Stimulated activated naive CD4-positive, alpha-beta T cell (primary cell): ENCODE measurements around the gene KTI12.
"Not testable (repeated sequence)": the region's sequence is repeated elsewhere in the genome, so short reads cannot be mapped to it uniquely, and the experiment has no call there.

ENCODE experiments used
- DNase-seq, 6 experiments: peaks; one replicate each; lab custom pipeline; 2025; lab: John Stamatoyannopoulos, UW

The KTI12 gene

DNA sequence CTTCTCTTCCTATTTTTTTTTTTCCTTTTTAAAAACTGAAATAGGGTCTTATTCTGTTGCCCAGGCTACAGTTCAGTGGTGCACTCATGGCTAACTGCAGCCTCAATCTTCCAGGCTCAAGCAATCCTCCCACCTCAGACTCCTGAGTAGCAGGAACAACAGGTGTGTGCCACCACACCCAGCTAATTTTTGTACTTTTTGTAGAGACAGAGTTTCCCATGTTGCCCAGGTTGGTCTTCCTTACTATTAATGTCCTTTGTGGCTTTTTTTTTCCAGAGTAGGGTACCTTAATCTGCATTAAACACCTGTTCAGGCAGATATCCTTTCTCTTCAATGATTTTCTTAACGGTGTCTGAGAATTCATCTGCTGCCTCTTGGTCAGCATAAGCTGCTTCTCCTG, 4.3 kb upstream of the KTI12 start:
- DNase-seq, result no peak

DNA sequence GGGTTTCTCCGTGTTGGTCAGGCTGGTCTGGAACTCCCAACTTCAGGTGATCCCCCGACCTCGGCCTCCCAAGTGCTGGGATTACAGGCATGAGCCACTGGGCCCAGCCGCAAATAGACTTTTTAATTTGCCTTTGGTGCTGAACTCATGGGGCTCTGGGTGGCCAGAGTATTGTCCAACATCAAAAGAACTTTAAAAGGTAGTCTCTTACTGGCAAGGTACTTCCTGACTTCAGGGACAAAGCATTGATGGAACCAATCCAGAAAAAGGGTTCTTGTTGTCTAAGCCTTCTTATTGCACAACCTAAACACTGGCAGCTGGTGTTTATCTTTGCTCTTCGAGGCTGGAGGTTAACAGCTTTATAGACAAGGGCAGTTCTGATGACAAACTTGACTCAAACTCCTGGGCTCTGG, 3.8 kb upstream of the KTI12 start:
- DNase-seq, result no peak

DNA sequence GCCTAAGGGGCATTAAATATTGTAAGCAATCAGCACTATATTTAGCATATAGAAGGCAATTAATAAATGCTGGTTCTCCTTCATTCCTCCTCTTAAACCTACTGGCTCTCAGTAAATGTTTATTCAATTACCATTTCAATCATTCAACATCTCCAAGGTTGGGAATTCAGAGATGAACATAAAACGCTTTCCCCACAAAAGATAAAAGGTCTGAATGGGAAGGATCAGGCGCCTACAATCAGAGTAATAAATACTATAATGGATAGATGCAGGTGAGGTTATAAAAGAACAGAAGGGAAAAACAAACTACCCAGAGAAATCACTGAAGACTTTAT, 407 bp upstream of the KTI12 start:
- no peak for DNase-seq

DNA sequence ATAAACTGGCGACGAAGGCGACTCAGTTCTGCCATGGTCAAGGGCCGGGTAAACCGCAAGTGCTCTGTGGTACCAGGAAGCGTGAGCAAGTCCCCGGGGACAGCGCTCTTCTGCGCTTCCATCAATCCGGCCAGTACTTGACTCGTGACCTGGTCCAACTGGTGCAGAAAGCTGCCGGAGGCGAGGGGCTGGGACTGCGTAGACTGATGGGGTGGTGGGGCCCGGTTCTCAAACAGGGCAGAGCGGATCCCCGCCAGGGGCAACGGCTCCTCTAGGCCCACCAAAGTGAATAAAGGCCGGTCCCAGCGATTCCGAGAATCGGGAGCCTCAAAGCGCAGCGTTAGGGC, 852 bp downstream of the KTI12 start:
- DNase-seq, result peak in 1 of 6 experiments; percentile 24

DNA sequence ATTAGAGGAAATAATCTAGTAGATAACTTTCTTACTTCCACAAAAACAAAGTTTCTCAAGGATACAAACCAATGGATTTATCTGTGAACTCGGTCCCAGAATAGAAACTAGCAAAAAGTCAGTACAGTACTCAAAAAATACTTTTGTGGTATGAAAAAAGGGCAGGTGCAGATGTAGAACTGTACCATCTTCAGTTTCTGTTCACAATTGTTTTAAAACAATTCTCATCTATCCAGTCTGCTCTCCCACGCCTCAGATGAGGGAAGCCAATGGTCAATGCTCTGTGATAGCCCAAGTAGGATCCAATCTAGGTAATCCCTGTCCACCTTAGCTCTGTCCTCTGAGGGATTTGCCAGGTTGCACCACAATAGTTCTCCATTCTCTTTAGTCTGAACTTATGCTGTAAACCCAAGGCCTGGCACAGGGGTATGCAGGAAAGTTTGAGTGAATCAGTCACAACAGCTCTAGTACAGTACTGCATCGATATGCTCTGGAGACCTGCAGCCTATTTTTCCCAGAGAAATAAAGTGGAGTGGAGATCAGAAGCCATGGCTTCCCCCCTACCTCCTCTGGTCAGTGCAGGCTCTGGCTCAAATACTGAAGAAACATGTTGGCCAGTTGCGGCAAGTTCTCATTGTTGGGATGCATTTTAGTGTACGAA, 1.4 kb downstream of the KTI12 start:
- DNase-seq, result no peak

- not testable (repeated sequence) for DNase-seq
These were observed 4.8 kb downstream of the KTI12 start for GRCh38 chr1:52028839-52029238.

- no peak for DNase-seq
These were observed 5.3 kb downstream of the KTI12 start for GRCh38 chr1:52028328-52028727.

DNA sequence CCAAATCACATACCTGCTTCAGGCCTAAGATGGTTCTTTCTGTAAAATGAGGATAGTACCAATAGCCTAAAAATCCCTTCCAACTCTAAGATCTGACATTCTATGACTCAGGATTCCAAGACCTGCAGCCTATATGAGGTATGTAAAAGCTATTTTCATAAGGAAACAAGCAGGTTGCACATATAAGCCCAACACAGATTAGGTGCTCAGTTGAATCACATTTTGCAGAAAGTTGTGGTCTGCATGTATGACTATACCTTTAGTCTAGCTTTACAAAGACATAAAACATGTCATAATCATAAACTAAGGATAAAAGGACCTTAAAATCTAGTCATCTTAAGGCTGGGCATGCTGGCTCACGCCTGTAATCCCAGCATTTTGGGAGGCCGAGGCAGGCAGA, 7.3 kb downstream of the KTI12 start:
- no peak for DNase-seq

DNA sequence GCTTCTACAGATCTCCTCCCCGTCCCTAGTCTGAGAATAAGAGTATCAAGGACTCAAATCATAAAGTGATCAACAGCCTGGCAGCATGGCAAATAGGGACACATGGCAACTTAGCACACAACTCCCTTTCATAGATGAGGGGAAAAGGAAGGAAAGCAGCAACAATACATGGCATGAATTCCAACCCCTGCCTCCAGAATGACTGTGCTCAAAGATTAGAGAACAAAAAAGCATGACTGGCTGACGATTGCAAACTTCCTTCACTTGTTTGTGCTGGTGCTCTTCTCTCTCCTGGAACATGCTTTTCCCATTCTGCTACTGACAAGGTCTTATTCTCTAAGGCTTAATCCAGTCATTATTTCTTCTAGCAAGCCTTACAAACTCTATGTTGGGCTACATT, 11.5 kb downstream of the KTI12 start:
- no peak for DNase-seq

DNA sequence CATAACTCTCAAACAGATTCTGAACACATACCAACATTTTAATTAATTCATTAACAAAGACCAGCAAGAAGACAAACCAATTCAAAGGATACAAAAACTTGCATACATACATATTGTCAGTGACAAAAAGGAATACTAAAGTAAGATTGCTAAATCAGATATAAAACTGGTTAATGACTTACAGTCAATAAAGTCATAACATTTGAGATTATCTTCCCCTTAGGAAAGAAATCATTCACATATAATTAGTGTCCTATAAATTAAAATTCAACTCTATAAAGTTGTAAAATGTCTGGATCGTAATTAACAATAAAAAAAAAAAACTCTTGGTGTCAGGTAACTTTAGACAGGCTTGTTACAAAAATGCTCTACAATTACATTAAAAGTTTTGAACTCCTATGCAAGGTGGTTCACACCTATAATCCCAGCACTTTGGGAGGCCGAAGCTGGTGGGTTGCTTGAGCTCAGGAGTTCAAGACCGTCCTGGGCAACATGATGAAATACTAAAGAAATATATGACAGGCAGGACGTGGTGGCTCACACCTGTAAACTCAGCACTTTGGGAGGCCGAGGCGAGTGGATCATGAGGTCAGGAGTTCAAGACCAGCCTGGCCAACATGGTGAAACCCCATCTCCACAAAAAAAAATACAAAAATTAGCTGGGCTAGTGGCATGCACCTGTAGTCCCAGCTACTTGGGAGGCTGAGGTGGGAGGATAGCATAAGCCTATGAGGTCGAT, 25.4 kb downstream of the KTI12 start:
- no peak for DNase-seq

DNA sequence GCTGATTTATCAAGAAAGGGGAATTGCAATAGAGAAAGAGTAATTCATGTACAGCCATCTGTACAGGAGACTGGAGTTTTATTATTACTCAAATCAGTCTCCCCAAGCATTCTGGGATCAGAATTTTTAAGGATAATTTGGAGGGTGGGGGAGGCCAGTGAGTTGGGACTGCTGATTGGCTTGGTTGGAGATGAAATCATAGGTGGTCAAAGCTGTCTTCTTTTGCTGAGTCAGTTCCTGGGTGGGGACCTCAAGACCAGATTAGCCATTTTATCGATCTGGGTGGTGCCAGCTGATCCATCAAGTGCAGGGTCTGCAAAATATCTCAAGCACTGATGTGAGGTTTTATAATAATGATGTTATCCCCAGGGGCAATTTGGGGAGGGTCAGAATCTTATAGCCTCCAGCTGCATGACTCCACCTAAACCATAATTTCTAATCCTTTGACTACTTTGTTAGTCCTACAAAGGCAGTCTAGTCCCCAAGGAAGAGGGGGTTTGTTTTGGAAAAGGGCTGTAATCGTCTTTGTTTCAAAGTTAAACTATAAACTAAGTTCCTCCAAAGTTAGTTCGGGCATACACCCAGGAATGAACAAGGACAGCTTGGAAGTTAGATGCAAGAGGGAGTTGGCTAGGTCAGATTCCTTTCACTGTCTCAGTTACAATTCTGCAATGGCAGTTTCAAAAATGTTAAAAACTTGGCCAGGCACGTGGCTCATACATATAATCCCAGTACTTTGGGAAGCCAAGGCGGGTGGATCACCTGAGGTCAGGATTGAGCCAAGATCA, 26.2 kb downstream of the KTI12 start:
- DNase-seq, result no peak

- DNase-seq, result not testable (repeated sequence)
These were observed 27.5 kb downstream of the KTI12 start for GRCh38 chr1:52006081-52006553.

DNA sequence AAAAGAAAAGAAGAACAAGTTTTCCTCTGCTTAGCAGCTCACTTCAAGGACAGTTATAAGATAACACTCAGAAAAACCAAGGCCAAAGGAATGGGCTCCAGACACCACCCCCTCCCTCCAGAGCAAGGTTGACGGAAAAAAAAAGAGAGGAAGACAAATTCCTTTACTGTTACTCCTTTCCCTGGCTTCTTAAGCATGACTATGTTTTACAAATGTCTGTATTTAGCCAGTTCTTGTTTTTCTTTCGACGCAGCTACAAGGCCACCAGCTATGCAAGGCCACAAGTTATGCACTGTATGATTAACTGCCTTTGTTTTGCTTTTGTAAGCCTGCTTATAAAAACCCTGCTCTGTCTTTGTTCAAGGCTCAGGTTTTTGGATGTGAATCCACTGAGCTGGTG, 28.1 kb downstream of the KTI12 start:
- not testable (repeated sequence) for DNase-seq

GRCh38 chr1:52003877-52004276, 29.7 kb downstream of the KTI12 start:
- DNase-seq, result no peak

- DNase-seq, result peak in 5 of 6 experiments; percentile 4 to 78 (median 48)
These were observed 31.3 kb downstream of the KTI12 start for GRCh38 chr1:52002038-52002917.

DNA sequence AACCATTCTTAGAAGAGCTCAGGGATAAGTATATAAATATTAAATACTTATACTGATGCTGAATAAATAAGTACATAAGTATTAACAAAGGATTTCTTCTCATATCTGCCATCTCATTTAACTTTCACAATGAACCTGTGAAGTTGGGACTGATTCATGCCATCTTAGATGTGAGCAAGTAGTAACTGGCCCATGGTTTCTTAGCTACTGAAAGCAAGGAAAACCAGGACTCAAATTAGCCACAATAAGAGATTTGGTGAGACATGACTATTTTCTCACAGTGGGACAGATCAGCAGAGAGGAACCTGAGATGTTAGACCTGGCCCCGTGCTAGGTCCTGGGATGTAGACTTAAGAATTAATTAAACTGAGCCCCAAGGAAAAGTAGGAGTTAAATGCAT, 34.9 kb downstream of the KTI12 start:
- no peak for DNase-seq

GRCh38 chr1:51997974-51998382, 35.6 kb downstream of the KTI12 start:
- DNase-seq, result no peak

- peak; percentile 1 to 68 (median 58) for DNase-seq
These were observed 43.1 kb downstream of the KTI12 start, which contains the start of gene RAB3B for GRCh38 chr1:51990478-51990965. RAB3B (minus strand) TSS chr1:51990700; CDS start chr1:51977117, 13,583 bp downstream.

DNA sequence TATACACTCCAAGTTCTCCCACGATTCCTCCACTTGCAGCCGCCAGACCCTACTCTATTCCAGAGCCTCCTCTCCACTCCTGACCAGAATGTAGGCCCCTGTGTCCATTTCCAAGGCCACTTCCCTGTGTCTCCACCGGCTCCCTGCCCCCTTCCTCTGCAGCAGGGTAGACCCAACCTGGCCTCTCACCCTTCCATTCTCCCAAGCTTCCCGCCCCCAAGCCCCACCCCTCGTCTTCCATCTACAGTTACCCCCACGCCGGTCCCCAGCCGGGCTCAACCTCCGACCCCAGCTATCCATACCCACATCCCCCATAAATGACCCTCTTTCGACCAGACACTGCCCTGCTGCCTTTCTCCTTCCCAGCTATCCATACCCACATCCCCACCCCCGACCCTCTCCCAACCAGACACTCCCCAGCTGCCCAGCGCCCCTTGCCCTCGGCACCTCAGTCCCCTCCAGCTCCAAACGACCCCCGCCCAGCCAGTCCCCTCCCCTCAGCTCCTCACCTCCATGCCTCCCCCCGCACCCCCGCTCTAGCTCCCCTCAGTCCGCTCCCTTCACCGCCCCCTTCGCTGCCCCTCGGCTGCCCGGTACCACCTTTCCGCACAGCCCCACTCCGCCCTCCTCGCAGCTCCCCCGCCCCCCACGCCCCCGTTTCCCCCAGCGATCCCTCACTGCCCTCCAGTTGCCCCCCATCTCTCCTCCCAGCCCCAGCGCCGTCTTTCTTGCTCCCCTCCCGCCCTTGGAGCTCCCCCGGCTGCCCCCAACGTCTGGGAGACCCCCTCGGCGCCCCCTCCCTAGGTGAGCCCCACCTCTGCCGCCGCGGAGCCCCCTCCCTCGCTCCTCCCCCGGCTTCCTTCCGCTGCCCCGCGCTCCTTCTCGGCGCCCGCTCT, 43.8 kb downstream of the KTI12 start:
- DNase-seq, result no peak

GRCh38 chr1:51988254-51988653, 45.4 kb downstream of the KTI12 start:
- DNase-seq, result no peak

DNA sequence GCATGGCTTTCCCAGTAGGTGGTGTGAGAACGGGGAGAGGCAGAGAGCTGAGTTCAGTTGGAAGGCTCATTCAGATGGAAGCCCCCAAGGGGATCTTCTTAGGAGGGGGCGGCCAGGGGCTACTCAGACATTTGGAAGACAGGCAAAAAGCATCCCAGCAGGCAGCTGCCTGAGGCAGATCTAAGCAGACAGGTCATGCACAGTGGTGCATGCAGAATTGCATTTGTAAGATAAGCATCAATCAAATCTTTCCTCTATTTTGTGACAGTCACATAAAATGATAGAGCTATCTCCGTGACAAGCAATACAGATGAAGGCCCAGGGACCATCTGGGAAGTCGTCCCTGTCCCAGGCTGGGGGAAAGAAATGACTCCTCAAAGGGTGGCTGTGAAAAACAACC, 46.9 kb downstream of the KTI12 start:
- DNase-seq, result no peak
